Fibroblast of lung (primary cell): Measurements from ENCODE around the gene PRR22. TPM values are rescaled to one million over a fixed set of nuclear protein-coding genes. Genes with fewer than 3 reads are reported as not detected.

Source experiments
- DNase-seq, 2 donors: peaks; one replicate each; pipeline versions ENCODE4 v3.0.0 to v3.0.0-alpha.2; 2010; ENCODE audit warnings: low read depth in 2 of 2
- H2AFZ ChIP-seq: 2 replicates; pipeline ENCODE4 v1.5.1; 2012; ENCODE audit warnings: low read length, control low read depth, inconsistent platforms
- H3K27ac ChIP-seq: 2 replicates; pipeline ENCODE4 v1.5.1; 2011; ENCODE audit warnings: low read length, control low read depth; ENCODE audit not compliant: insufficient read depth
- H3K27me3 ChIP-seq: 2 replicates; pipeline ENCODE4 v1.5.1; 2011; ENCODE audit warnings: mild to moderate bottlenecking, low read length; ENCODE audit not compliant: control insufficient read depth, insufficient read depth
- H3K36me3 ChIP-seq: 2 replicates; pipeline ENCODE4 v1.5.1; 2011; ENCODE audit warnings: low read length; ENCODE audit not compliant: control insufficient read depth, insufficient read depth
- H3K4me1 ChIP-seq: 2 replicates; pipeline ENCODE4 v1.5.1; 2011; ENCODE audit warnings: low read length; ENCODE audit not compliant: control insufficient read depth, insufficient read depth; ENCODE audit errors: extremely low read depth
- H3K4me2 ChIP-seq: 2 replicates; pipeline ENCODE4 v1.5.1; 2011; ENCODE audit warnings: low read length, control low read depth; ENCODE audit not compliant: insufficient read depth; ENCODE audit errors: extremely low read depth
- H3K4me3 ChIP-seq, 4 experiments: fragments of 200-600 bp in 1 of 4; sonication (generic) in 1 of 4; replicated peaks in 1 of 4; 2 replicates each; pipeline ENCODE4 v1.5.1; 2011 to 2016; ENCODE audit warnings: low read length in 4 of 4, low read depth in 3 of 4, mild to moderate bottlenecking in 3 of 4, control low read depth in 2 of 4, inconsistent platforms in 1 of 4, mixed read lengths in 1 of 4; ENCODE audit not compliant: insufficient read depth in 1 of 4; ENCODE audit errors: control extremely low read depth in 1 of 4
- H3K79me2 ChIP-seq: 2 replicates; pipeline ENCODE4 v1.5.1; 2012; ENCODE audit warnings: mild to moderate bottlenecking, low read length, inconsistent platforms; ENCODE audit not compliant: control insufficient read depth, insufficient read depth
- H3K9ac ChIP-seq: 2 replicates; pipeline ENCODE4 v1.5.1; 2011; ENCODE audit warnings: mild to moderate bottlenecking, low read length, control low read depth; ENCODE audit not compliant: insufficient read depth
- H3K9me3 ChIP-seq: 2 replicates; pipeline ENCODE4 v1.5.1; 2012; ENCODE audit warnings: low read depth, low read length; ENCODE audit not compliant: control insufficient read depth, insufficient read depth
- H4K20me1 ChIP-seq: 2 replicates; pipeline ENCODE4 v1.5.1; 2011; ENCODE audit warnings: low read length; ENCODE audit not compliant: control insufficient read depth, insufficient read depth; ENCODE audit errors: extremely low read depth
- CTCF ChIP-seq, 2 donors: IDR thresholded peaks in 1 of 2; conservative IDR thresholded peaks in 1 of 2; 1 replicate in 1 of 2; 2 replicates in 1 of 2; pipeline ENCODE4 v1.5.1; 2011 to 2012; ENCODE audit warnings: low read length in 2 of 2, control low read depth in 1 of 2, inconsistent platforms in 1 of 2, low read depth in 1 of 2, mild to moderate bottlenecking in 1 of 2
- EZH2 ChIP-seq: IDR thresholded peaks from 2 replicates; pipeline ENCODE4 v1.5.1; 2012; ENCODE audit warnings: low read length, control low read depth, mild to moderate bottlenecking; ENCODE audit errors: missing control alignments
- polyA plus RNA-seq, 2 donors: library from polyadenylated mRNA; depleted of rRNA in 1 of 2; stranded (reverse) in 1 of 2; unstranded in 1 of 2; fragments of >200 nt; gene quantifications; 2 replicates each; pipeline ENCODE4 v1.2.1, GENCODE V29; 2011 to 2012; ENCODE audit warnings: missing spikeins in 1 of 2
- total RNA-seq: library from RNA; depleted of rRNA; stranded (reverse); fragments of >200 nt; gene quantifications from 2 replicates; pipeline ENCODE4 v1.2.1, GENCODE V29; 2014

PRR22 gene
- total and polyA plus RNA-seq, 2 donors (not counting 1 experiment from before 2014, with no cell fraction given): 0.15 to 0.17 TPM

GRCh38 chr19:5773276-5773675, 11.3 kb downstream of the PRR22 start:
- Histone ChIP-seq H3K4me3 (no peak overlapping the region), H3K9ac (no peak overlapping the region), H3K36me3 (no peaks in the 10 kb centered on the region), H3K4me2 (no peak overlapping the region), H3K4me1 (no peaks in the 10 kb centered on the region), H2AFZ (no peak overlapping the region), H4K20me1 (no peaks in the 10 kb centered on the region), H3K27me3 (no peaks in the 10 kb centered on the region), H3K9me3 (no peaks in the 10 kb centered on the region), H3K79me2 (no peaks in the 10 kb centered on the region), H3K27ac (no peak overlapping the region)
- TF ChIP-seq CTCF (conservative IDR thresholded peaks at IDR 0.05 in 1 of 2, IDR thresholded peaks at IDR 0.05 in 1 of 2; ENCODE audit: low read depth in 1 of 2, low read length in 2 of 2) (no peak), EZH2 (no peak)
- no peak for DNase-seq

- DNase-seq: no peak
- no peaks in the 10 kb centered on the region for H3K79me2 ChIP-seq
- H3K27me3 ChIP-seq: no peaks in the 10 kb centered on the region
- H3K27ac ChIP-seq: no peak overlapping the region
- no peak overlapping the region for H3K4me3 ChIP-seq
- H2AFZ ChIP-seq: no peak overlapping the region
- H4K20me1 ChIP-seq: no peaks in the 10 kb centered on the region
- no peaks in the 10 kb centered on the region for H3K36me3 ChIP-seq
- no peak for TF ChIP-seq CTCF (conservative IDR thresholded peaks at IDR 0.05 in 1 of 2, IDR thresholded peaks at IDR 0.05 in 1 of 2; ENCODE audit: low read depth in 1 of 2, low read length in 2 of 2)
- no peak for TF ChIP-seq EZH2
- H3K4me1 ChIP-seq: no peaks in the 10 kb centered on the region
- H3K4me2 ChIP-seq: no peak overlapping the region
- no peaks in the 10 kb centered on the region for H3K9me3 ChIP-seq
- no peak overlapping the region for H3K9ac ChIP-seq
These were observed 12.1 kb downstream of the PRR22 start for GRCh38 chr19:5772416-5772815.

- H3K27ac ChIP-seq: no peak overlapping the region
- H2AFZ ChIP-seq: no peak overlapping the region
- no peaks in the 10 kb centered on the region for H3K4me1 ChIP-seq
- H4K20me1 ChIP-seq: no peaks in the 10 kb centered on the region
- no peaks in the 10 kb centered on the region for H3K36me3 ChIP-seq
- H3K4me2 ChIP-seq: no peak overlapping the region
- no peak for DNase-seq
- no peaks in the 10 kb centered on the region for H3K79me2 ChIP-seq
- no peaks in the 10 kb centered on the region for H3K9me3 ChIP-seq
- no peak for TF ChIP-seq CTCF (conservative IDR thresholded peaks at IDR 0.05 in 1 of 2, IDR thresholded peaks at IDR 0.05 in 1 of 2; ENCODE audit: low read depth in 1 of 2, low read length in 2 of 2)
- TF ChIP-seq EZH2: no peak
- no peak overlapping the region for H3K4me3 ChIP-seq
- H3K9ac ChIP-seq: no peak overlapping the region
- no peaks in the 10 kb centered on the region for H3K27me3 ChIP-seq
These were observed 16.6 kb downstream of the PRR22 start for GRCh38 chr19:5767949-5768348.
